Embryonic facial prominence (tissue), 1 donor: ENCODE results near the gene PPP1R11.
"Not testable (repeated sequence)": the region's sequence is repeated elsewhere in the genome, so short reads cannot be mapped to it uniquely, and the experiment has no call there.

ENCODE experiments used
- DNase-seq: peaks from one replicate; pipeline ENCODE4 v3.0.0-alpha.2; 2016; ENCODE audit errors: extremely low spot score

Gene PPP1R11, protein sequence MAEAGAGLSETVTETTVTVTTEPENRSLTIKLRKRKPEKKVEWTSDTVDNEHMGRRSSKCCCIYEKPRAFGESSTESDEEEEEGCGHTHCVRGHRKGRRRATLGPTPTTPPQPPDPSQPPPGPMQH

DNA sequence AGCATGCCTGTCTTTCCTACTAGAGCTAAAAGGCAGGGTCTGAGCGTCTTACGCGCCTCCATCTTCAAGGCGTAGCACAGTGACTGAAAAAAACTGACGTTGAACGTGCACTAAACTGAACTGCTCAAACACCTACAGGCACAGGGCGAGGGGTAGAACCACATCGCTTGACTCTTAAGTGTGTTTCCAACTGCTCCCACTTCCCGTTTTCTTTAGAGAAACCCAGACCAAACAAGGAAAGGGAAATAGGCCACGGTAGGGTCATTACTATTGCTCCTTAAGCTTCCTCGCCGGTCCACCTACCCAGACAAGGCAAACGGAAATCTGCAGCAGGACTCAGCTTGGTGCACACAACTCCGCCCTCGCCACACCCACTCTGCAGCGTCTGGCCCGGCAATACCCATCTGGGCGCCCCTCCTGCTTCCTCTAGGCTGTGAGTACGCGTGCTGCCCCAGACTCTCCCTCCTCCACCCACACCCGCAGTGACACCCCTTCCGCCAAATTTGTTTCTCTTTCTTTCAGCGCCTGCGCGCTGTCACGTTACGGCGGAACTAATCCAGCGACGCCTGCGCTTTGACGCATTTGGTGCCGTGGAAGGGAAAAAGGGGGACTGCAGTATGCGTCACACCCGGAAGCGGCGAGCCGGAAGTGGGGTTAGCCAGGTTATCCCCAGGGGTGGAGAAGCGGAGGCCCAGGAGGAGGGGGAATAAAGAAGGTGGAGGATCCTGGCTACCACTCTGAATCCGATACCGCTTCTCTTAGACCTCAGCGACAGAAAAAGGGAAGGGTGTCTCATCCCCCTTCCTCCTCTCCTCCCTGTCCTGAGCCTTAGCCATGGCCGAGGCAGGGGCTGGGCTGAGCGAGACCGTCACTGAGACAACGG lies at the start of gene PPP1R11:
Gene PPP1R11 (plus strand): TSS at position 622 of the 883 bp plus-strand sequence. CDS start 213 bp downstream, at position 835.
- DNase-seq = peak; percentile 99

DNA sequence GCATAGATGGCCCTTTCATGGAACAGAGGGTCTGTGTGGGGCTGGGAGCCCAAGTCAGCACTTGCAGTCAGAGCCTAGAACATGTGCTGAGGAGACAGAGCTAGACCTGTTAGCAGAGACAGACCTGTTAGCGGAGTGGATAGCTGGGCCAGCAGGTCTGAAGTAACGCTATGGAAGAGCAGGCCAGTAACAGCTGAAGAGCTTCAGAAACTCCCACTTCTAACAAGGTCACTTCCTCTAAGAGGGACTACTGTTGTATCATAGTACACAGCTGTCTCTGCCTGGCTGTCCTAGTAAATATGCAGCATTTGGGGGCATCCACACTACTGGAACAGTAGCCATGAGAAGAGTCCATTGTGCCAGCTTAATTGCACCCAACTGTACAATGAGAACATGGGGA lies 47.2 kb upstream of the PPP1R11 start:
- no peak for DNase-seq

DNA sequence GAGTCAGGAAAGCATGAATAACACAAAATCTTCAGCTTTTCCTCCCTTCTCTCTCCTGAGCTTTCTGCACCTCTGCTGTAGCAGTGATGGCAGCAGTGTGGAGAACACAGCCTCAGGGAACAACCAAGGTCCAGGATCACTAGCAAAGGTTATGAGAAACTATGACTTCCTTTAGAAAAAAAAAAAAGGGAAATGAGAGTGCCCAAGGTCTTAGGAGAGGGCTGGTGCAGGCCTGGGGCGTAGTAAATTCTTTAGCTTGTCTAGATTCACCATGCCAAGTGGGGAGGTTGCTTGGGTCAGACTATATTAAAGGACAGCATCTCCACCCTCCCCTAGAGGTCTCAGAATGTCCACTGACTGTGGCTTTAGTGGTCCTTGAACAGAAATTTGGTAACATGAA lies 46.4 kb upstream of the PPP1R11 start:
- DNase-seq = no peak

DNA sequence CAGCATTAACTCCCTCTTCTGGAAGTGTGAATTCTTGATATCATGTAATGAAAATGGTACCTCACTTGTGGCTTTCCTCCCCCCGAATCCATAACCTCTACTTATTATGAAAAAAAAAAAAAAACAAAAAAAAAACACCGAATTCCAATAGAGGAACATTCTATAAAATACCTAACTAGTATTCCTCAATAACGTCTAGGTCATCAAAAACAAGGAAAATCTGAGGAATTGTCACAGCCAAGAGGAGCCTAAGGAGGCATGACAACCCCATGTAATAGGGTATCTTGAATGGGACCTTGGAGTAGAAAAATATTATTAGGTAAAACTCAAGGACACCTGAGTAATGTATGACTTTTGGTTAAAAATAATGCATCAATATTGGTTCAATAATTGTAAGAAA lies 44.8 kb upstream of the PPP1R11 start:
- DNase-seq = no peak

DNA sequence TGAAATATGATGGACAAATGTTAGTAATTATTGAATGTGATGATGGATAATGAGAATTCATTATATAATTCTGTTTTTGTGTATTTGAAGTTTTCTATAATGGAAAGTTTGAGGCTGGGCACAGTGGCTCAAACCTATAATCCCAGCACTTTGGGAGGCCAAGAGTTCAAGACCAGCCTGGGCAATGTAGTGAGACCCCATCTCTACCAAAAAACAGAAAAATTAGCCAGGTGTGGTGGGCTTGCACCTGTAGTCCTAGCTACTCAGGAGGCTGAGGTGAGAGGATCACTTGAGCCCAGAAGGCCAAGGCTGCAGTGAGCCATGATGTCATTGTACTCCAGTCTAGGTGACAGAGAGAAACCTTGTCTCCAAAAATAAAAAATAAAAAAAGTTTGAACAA lies 44.3 kb upstream of the PPP1R11 start:
- not testable (repeated sequence) for DNase-seq

DNA sequence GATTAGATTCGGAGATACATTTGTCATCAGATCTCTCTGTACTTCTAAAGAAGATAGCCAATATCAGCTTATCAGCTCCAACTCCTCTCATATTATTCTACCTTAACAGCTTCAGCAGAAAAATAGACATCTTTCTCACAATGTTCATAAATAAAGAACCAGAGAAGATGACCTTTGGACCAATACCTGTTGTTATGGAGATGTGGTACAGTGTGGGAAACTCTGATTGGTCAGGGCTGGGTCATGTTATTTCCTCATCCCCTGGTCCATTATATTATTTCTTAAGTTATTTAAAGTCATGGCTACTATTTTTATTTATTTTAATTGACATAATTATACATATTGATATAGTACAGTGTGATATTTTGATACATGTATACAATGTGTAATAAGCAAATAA lies 41.8 kb upstream of the PPP1R11 start:
- DNase-seq = no peak

DNA sequence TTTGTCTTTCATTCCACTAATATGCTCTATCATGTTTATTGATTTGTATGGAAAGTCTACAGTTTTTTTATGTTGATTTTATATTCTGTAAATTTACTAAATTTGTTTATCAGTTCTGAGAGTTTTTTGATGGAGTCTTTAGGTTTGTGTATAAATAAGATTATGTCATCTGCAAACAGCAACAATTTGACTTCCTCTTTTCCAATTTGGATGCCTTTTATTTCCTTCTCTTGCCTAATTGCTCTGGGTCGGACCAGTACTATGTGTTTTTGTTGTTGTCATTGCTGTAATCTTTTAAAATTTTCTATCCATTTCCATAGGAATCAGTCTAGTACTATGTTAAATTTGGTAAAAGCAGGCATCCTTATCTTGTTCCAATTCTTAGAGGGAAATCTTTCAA lies 37.4 kb upstream of the PPP1R11 start:
- DNase-seq = no peak

DNA sequence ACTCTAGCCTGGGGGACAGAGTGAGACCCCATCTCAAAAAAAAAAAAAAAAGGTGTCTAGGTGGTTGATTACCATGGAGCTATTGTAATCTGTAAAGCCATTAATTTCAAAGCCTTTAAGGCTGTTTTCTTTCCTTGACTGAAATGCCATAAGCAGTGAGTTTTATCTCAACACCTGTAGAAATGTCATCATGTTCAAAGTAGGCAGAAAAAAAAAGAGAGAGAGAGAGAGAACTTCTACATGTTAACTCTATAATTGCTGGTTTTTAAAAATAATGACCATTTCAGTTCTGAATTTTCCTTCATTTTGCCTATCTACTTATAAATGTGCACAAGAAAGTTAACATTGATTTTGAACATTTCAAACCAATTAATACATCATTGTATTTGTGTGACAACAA lies 35.6 kb upstream of the PPP1R11 start:
- no peak for DNase-seq

DNA sequence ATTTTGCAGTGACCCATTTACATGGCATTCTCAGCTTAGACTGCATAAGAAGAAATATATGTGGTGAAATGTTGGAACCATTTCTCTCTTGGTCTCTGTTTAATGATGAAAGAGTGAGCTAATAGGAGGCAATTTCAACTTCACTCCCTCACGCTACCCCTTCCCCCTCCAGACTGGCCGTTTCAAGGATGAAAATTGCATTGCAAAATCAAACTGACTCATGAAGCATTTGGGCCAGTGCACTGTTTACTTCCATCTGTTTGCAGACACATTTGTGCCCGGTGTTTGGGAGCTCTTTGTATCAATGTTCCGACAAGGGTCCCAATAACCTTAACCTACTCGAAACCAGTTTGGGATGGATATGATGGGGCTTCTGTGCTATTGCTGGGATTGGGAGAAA lies 33.6 kb upstream of the PPP1R11 start:
- not testable (repeated sequence) for DNase-seq

DNA sequence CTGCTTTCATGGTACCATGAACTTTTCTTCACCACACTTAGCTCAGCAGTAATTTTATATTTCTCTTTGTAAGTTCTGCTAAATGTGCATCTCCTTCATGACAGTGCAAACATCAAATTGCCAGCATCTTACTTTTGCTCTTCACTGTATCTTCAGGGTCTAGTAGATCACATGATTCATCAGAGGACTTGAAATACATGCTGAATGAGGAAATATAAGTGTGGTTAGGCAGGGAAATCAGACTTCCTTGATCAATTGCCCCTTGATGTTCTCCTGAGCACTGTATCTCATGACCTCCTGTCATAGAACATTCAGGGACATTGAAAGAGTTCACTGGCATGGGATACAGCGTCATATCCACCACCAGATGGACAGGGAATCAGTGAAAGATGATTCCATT lies 31.2 kb upstream of the PPP1R11 start:
- no peak for DNase-seq

DNA sequence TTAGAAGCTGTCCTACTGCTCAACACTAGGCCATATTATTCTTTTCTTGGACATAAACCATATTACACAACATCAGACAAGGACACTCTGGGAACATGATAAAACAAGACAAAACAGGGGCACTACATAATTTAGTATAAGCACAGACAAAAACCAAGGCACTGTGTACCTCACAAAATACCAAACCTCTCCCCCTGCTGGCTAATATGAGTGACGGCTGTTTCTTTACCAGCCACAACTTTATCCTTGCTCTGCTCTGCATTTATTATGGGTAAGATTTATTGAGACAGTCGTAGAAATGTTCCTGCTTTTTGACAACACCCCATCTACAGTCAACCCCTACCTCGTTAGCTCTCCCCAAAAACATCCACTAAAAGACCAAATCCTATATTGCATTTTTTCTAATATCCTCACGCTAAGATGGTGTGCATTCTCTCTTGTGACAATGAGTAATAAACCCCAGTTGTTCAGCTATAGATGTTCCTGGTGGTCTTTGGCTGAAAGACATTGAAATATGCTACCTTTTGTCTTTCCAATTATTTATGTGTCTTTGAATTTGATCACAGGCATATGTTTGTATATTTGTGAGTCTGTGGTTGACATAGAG lies 29.7 kb upstream of the PPP1R11 start:
- no peak for DNase-seq

DNA sequence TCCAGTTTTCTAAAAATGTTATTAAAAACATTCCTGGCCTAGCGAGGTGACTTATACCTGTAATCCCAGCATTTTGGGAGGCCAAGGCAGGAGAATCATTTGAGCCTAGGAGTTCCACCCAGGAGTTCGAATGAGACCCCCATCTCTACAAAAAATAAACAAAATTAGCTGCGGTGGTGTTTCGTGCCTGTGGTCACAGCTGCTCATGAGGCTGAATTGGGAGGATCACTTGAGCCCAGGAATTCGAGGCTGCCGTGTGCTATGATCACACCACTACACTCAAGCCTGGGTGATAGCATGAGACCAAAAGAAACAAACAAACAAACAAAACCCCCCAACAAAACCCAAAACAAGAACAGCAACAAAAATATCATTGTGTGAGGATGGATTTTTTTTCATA lies 25.8 kb upstream of the PPP1R11 start:
- no peak for DNase-seq

DNA sequence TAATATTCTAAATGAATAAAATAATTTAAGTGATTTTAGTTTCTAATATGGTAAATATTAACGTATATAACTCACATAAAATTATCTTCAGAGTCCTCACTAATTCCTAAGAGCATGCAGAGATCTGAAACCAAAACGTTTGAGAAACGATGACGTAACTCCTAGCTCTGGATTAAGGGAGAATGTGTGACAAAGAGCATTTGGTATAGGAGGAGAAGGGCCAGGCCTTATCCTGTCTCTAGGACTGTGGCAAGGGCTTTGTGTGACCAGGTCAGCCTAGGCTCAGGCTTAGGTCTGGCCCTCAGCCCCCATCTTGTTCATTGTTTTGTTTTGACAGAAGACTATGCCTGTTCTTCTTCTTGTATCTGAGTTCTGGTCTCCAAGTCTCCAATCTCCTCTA lies 25.2 kb upstream of the PPP1R11 start:
- no peak for DNase-seq

DNA sequence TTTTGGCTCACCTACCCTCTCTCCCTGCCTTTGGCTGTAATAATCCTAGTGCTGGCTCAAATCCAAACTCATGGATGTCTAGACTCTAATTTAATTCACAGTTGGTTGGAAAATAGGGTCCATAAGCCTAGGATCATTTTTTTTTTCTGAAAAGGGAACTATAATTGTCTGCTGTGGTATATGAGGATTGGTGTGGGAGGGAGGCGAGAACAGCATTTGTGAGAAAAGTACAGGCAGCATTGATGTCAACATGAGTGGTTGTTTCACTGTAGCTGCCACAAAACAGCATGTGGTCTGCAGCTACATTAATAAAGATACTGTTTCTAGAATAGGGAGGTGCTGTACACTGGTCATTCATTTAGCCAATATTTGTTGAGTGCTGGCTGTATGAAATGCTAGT lies 24.5 kb upstream of the PPP1R11 start:
- no peak for DNase-seq

DNA sequence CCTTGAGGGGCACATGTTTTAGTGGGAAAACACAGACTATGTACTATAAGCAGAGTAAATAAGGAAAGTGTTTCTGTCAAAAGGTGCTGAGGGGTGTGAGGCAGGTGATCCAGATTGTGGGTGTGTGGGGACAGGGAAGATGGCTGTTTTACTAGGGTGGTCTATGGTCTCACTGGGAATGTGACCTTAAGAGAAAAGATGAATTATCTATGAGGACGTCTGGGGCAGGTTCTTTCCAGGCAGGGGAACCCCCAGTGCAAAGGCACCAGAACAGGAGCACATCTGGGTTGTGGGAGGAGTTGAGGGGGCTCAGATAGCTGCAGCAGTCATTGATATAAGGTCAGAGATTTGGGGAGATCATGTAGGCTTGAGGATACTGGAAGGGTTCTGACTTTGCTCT lies 24.1 kb upstream of the PPP1R11 start:
- DNase-seq = no peak

DNA sequence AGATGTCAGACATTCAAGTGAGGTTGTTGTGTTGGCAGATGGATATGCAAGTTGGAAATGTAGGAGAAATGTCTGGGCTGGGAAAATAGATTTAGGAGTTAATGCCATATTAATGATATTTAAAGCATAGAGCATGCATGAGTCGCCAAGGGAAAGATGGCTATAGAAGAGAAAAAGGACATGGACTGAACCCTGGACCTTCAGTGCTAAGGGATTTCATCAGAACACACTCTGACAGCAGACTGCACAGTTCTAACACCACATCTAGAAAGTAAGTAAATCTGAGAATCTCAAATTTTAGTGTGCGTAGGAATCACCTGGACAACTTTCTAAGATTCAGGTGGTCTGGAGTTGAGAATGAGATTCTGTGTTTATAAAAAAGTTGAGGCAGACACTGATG lies 23.3 kb upstream of the PPP1R11 start:
- DNase-seq = no peak

DNA sequence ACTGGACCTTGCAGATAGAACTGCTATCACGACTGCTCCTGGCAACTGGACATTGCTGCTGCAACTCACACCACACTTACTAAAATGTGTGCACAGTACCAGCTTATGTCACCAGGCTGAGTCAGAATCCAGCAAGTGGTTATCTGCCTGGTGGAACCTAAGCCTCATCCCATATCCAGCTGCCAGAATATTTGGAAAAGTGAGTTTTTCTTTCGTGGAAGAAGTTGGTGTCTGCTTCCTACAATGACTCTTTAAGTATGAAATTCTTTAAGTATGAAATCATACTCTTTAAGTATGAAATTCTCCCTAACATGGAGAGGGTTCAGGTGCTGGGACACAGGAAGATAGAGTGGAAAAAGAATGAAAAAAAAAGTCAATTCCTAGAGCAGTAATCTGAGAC lies 22.4 kb upstream of the PPP1R11 start:
- no peak for DNase-seq

DNA sequence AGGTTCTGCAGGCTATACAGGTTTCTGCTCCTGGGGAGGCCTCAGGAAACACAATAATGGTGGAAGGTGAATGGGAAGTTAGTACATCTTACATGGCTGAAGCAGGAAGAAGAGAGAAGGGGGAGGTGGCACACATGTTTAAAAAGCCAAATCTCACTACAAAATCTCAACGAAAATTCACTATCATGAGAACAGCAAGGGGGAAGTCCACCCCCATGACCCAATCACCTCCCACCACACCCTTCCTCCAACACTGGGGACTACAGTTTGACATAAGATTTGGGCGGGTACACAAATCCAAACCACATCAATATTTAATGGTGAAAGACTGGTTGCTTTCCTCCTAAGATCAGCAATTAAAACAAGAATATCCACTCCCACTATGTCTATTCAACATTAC lies 19.8 kb upstream of the PPP1R11 start:
- DNase-seq = no peak

DNA sequence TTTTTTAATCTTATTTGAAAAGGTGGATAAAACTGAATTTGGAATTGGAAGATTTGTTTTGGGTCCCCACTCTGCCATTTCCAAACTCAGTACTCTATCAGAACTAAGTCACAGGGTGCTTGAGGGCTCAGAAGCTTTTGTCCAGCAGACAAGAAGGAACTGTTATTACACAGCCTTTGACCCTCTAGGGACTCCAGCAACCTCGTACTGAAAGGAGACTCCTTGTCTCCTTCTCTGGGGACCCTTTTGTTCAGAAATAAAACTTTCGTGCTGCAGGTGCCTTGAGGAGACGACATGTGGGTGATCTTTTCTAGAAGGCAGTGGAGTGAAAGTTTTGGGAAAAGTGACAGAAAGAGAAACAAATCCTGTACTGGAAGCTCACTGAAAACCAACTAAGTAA lies 13.3 kb upstream of the PPP1R11 start:
- no peak for DNase-seq

DNA sequence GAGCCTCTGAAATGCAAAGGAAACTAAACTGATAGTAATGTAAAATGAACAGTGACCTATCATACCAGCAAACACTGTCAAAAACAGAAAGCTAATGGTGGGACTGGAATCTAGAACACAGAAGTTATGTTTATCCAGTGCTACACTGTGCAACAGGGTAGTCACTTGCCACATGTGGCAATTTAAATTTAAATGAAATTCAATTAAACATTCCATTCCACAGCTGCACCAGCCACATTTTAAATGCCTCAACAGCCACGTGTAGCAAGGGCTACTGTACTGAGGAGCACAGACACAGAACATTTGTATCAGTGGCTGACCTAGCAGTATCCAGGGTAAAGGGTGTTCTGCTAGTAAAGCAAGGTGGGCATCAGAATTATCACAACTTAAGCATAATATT lies 11.5 kb upstream of the PPP1R11 start:
- no peak for DNase-seq

DNA sequence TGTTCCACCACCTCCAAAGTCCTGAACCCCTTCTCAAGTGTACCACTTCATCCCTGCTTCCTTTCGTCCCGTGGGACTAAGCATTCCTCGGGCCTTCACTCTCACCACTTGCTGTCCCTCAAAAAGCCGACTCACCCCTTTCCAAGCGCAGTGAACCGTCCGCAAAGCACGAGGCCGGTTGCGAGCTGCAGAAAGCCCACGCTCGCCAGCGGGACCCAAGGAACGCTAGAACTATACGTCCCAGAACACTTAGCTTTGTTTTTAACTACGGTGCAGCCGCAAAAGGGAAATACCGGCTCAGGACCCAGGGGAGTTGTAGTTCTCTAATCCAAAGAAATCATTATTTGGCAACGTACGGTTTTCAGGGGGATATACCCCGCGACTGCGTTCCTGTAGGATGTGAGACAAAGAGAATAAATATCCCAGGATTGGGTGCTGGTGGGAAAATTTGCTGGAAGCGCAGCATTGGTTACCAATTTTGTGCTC lies 6.3 kb upstream of the PPP1R11 start:
- no peak for DNase-seq

DNA sequence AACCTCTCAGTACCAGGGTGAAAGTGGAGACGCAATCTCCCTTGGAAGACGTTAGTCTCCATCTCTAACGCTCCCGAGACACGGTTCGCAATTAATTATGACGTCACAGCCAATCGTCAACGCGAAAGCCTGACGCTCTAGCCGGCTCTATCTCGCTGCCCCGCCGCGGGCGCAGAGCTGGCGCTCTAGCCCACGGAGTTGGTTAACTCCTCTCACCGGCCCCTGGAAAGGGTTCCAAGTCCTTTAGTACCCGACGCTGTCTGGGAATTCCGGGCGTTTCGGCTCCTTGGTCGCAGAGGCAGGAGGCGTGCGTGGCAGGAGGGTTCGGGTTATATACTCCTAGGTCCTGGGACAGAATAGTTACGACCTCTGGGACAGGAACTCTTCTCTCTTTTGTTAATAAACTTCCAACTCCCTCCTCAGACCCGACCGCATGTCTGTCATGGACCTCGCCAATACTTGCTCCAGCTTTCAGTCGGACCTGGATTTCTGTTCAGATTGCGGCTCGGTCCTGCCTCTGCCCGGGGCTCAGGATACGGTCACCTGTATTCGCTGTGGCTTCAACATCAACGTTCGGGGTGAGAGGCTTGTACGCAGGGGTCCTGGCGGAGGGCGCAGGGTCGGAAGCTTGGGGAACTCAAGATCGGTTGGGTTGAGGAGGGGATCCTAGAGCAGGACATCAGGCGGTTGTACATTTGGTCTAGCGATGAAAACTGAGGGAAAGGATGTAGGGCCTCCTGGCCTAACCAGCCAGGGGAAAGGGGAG lies 5.7 kb upstream of the PPP1R11 start, which contains the start of gene POLR1H:
Gene POLR1H (plus strand): TSS at position 174 of the 766 bp plus-strand sequence. CDS start 260 bp downstream, at position 434.
- DNase-seq = peak; percentile 96
